ENCODE data around the gene CHCHD2. TPM values are rescaled to one million over a fixed set of nuclear protein-coding genes. Genes with fewer than 3 reads are reported as not detected.
"Not testable (repeated sequence)": the region's sequence is repeated elsewhere in the genome, so short reads cannot be mapped to it uniquely, and the experiment has no call there.

Gene CHCHD2
- total RNA-seq, 4 donors from 2014 or later: 192 to 382 (median 301) TPM

- no peaks in the 10 kb centered on the region for H3K36me3 ChIP-seq
- no peak overlapping the region for H3K4me3 ChIP-seq
- H3K4me1 ChIP-seq: no peaks in the 10 kb centered on the region
- DNase-seq (ENCODE audit: low spot score in 2 of 2): no peak
- WGBS: 85% methylated on average over 6 of the region's 6 CpGs
- peaks cover 8% of the 10 kb centered on the region for H3K27me3 ChIP-seq
- H3K27ac ChIP-seq: no peak overlapping the region
- TF ChIP-seq, protein P1, sequence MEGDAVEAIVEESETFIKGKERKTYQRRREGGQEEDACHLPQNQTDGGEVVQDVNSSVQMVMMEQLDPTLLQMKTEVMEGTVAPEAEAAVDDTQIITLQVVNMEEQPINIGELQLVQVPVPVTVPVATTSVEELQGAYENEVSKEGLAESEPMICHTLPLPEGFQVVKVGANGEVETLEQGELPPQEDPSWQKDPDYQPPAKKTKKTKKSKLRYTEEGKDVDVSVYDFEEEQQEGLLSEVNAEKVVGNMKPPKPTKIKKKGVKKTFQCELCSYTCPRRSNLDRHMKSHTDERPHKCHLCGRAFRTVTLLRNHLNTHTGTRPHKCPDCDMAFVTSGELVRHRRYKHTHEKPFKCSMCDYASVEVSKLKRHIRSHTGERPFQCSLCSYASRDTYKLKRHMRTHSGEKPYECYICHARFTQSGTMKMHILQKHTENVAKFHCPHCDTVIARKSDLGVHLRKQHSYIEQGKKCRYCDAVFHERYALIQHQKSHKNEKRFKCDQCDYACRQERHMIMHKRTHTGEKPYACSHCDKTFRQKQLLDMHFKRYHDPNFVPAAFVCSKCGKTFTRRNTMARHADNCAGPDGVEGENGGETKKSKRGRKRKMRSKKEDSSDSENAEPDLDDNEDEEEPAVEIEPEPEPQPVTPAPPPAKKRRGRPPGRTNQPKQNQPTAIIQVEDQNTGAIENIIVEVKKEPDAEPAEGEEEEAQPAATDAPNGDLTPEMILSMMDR (IDR thresholded peaks at IDR 0.05): no peak
- TF ChIP-seq POLR2AphosphoS5 (IDR thresholded peaks at IDR 0.05) (no peak), POLR2A (IDR thresholded peaks at IDR 0.05) (no peak), EP300 (IDR thresholded peaks at IDR 0.05) (no peak)
- H3K9me3 ChIP-seq: no peaks in the 10 kb centered on the region
These were observed 15.2 kb upstream of the CHCHD2 start for GRCh38 chr7:56121440-56121839.

GRCh38 chr7:56115852-56116538 is 9.7 kb upstream of the CHCHD2 start, which contains the start of gene NUPR2:
Gene NUPR2 (minus strand): TSS chr7:56116417. CDS start chr7:56116314, 103 bp downstream.
- Histone ChIP-seq H3K27ac (no peak within 1 kb of the TSS), H3K9me3 (no peaks in the 10 kb centered on the region), H3K36me3 (no peaks in the 10 kb centered on the region), H3K4me1 (peaks cover 7% of the 10 kb centered on the region), H3K27me3 (peaks cover 18% of the 10 kb centered on the region), H3K4me3 (peak within 1 kb of the TSS; percentile 40)
- TF ChIP-seq POLR2AphosphoS5 (IDR thresholded peaks at IDR 0.05) (no peak), POLR2A (IDR thresholded peaks at IDR 0.05) (no peak), EP300 (IDR thresholded peaks at IDR 0.05) (no peak)
- TF ChIP-seq, protein P1 (IDR thresholded peaks at IDR 0.05): no peak
- DNase-seq (ENCODE audit: low spot score in 2 of 2): peak; percentile 38 to 69
- 2% methylated on average over 16 of the region's 65 CpGs for WGBS

- DNase-seq (ENCODE audit: low spot score in 2 of 2); H3K36me3 ChIP-seq; H3K27ac ChIP-seq; H3K9me3 ChIP-seq; H3K4me3 ChIP-seq; H3K4me1 ChIP-seq: not testable (repeated sequence)
- H3K27me3 ChIP-seq: peaks cover 18% of the 10 kb centered on the region
- 77% methylated on average over 3 of the region's 3 CpGs for WGBS
These were observed 6.0 kb upstream of the CHCHD2 start for GRCh38 chr7:56112244-56112643.

DNA sequence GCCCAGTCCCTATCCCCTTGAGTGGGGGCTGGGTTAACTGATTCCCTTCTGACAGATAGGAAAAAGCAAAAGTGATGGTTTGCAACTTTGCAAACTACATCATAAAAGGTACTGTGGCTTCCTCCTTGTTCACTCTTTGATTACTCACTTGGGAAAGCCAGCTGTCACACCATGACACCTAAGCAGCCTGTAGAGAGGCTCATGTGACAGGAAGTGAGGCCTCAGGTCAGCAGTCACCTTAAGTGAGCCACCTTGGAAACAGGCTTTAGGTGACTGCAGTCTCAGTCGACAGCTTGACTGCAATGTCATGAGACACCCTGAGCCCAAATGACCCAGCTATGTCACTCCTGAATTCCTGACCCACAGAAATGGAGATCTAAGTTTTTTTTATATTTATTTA is 4.3 kb upstream of the CHCHD2 start:
- no peaks in the 10 kb centered on the region for H3K9me3 ChIP-seq
- no peaks in the 10 kb centered on the region for H3K36me3 ChIP-seq
- H3K4me3 ChIP-seq: no peak overlapping the region
- WGBS: 87% methylated on average over 1 of the region's 1 CpG
- peaks cover 4% of the 10 kb centered on the region for H3K4me1 ChIP-seq
- TF ChIP-seq POLR2A (IDR thresholded peaks at IDR 0.05) (no peak), POLR2AphosphoS5 (IDR thresholded peaks at IDR 0.05) (no peak), EP300 (IDR thresholded peaks at IDR 0.05) (no peak)
- TF ChIP-seq, protein P1 (IDR thresholded peaks at IDR 0.05): no peak
- no peak for DNase-seq (ENCODE audit: low spot score in 2 of 2)
- peaks cover 2% of the 10 kb centered on the region for H3K27me3 ChIP-seq
- H3K27ac ChIP-seq: no peak overlapping the region

- DNase-seq (ENCODE audit: low spot score in 2 of 2): no peak
- Histone ChIP-seq H3K36me3 (peaks cover 15% of the 10 kb centered on the region), H3K9me3 (no peaks in the 10 kb centered on the region), H3K27ac (no peak overlapping the region), H3K27me3 (no peaks in the 10 kb centered on the region), H3K4me3 (no peak overlapping the region), H3K4me1 (peaks cover 15% of the 10 kb centered on the region)
- TF ChIP-seq POLR2AphosphoS5 (IDR thresholded peaks at IDR 0.05): no peak
- TF ChIP-seq, protein P1 (IDR thresholded peaks at IDR 0.05): no peak
- TF ChIP-seq EP300 (IDR thresholded peaks at IDR 0.05): no peak
- TF ChIP-seq POLR2A (IDR thresholded peaks at IDR 0.05): no peak
- WGBS: 94% methylated on average over 1 of the region's 1 CpG
These were observed 1.6 kb upstream of the CHCHD2 start for GRCh38 chr7:56107954-56108258.

DNA sequence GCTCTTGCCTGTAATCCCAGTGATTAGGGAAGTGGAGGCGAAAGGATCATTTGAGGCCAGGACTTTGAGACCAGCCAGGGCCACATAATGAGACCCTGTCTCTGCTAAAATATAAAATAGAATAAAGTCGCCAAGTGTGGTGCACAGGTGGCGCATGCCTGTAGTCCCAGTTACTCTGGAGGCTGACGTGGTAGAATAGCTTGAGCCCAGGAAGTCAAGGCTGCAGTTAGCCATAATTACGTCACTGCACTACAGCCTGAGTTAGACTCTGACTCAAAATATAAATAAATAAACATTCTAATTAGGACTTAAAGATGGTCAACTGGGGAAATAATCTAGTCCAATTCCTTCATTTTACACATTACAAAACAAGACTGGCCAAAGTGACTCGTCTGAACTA is 768 bp downstream of the CHCHD2 start:
- no peak for TF ChIP-seq POLR2A (IDR thresholded peaks at IDR 0.05)
- TF ChIP-seq, protein P1 (IDR thresholded peaks at IDR 0.05): no peak
- TF ChIP-seq POLR2AphosphoS5 (IDR thresholded peaks at IDR 0.05): no peak
- no peak for TF ChIP-seq EP300 (IDR thresholded peaks at IDR 0.05)
- no peaks in the 10 kb centered on the region for H3K27me3 ChIP-seq
- H3K27ac ChIP-seq: peak overlapping the region; percentile 94
- no peaks in the 10 kb centered on the region for H3K9me3 ChIP-seq
- no peak for DNase-seq (ENCODE audit: low spot score in 2 of 2)
- 17% methylated on average over 6 of the region's 6 CpGs for WGBS
- peaks cover 15% of the 10 kb centered on the region for H3K4me1 ChIP-seq
- H3K36me3 ChIP-seq: peaks cover 39% of the 10 kb centered on the region
- H3K4me3 ChIP-seq: peak overlapping the region; percentile 82

- Histone ChIP-seq H3K36me3 (peaks cover 52% of the 10 kb centered on the region), H3K4me1 (peaks cover 15% of the 10 kb centered on the region)
- H3K9me3 ChIP-seq; DNase-seq (ENCODE audit: low spot score in 2 of 2); H3K27ac ChIP-seq; H3K4me3 ChIP-seq; H3K27me3 ChIP-seq: not testable (repeated sequence)
- 81% methylated on average over 9 of the region's 9 CpGs for WGBS
These were observed 2.1 kb downstream of the CHCHD2 start for GRCh38 chr7:56104138-56104537.
